GM15510 (cell line): ENCODE measurements around the gene ATG10.

Source experiments
- POLR2A ChIP-seq: IDR thresholded peaks from 3 replicates; pipeline ENCODE4 v1.6.1; 2011; ENCODE audit warnings: borderline replicate concordance; ENCODE audit not compliant: insufficient read length; ENCODE audit errors: extremely low read depth

Gene ATG10

GRCh38 chr5:81971111-81971711 is 612 bp upstream of the ATG10 start:
- TF ChIP-seq POLR2A: no peak

DNA sequence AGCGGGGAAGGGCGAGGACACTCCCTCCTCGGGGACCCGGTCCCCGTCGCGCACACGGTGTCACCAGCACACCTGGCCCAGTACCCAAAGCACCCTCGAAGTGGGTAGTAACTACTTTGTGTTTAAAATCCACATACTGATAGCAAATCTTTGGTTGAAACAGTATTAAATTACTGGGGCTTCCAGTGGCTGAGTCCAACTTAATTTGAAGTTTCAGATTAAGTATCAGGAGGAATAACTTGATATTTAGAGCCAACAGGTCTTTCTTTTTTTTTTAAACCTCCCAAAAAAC is 615 bp downstream of the ATG10 start:
- no peak for TF ChIP-seq POLR2A

GRCh38 chr5:81980160-81980559 is 8.3 kb downstream of the ATG10 start:
- TF ChIP-seq POLR2A: no peak

DNA sequence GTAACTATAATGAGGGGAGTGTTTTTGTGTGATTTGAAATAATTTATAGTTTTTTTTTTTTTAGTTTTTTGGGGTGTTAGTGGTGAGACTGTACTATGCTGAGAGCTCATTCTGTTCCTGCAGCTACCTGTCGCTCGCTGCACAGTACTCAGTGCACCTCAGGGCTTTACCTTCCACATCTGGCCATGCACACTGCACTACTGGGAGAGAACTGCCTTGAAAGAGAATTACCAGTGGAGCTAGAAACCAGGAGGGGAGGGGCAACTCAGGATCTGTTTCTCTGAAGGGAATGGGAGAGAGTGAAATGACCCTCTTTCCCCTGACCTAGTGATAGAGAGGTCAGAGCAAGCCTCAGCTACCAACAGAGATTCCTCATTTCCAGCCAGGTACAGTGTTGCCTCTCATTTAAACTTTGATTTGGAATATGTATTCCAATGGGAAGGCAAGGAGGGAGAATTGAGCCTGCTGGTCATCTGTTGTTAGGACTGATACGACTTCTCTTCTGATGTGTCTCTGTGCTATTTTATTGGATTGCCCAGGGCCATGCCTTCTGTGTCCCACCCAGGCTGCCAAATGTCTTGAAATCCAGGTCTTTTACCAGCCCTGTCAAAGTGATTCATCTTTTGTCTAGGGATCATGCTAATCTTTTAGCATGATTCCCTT is 8.9 kb downstream of the ATG10 start:
- no peak for TF ChIP-seq POLR2A

DNA sequence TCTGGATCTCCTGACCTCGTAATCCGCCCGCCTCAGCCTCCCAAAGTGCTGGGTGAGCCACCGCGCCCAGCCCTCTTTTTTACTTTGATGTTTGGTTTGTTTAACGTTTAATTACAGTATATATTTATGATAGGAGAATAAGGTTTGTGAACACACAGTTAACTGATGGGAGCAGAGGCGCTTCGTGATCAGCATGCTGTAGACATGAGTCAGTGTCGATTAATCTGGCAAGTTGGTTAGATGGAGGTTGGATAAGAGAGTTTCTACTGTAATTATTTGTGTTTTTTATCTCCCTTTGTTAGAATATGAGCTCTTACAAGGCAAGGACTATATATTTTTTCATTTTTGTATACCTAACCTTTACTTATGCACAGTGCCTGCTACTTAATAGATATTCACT is 14.3 kb downstream of the ATG10 start:
- no peak for TF ChIP-seq POLR2A

GRCh38 chr5:81989204-81989603 is 17.4 kb downstream of the ATG10 start:
- TF ChIP-seq POLR2A: no peak

- TF ChIP-seq POLR2A: no peak
These were observed 22.9 kb downstream of the ATG10 start for GRCh38 chr5:81994679-81995078.

GRCh38 chr5:81995407-81995806 is 23.6 kb downstream of the ATG10 start:
- TF ChIP-seq POLR2A: no peak

DNA sequence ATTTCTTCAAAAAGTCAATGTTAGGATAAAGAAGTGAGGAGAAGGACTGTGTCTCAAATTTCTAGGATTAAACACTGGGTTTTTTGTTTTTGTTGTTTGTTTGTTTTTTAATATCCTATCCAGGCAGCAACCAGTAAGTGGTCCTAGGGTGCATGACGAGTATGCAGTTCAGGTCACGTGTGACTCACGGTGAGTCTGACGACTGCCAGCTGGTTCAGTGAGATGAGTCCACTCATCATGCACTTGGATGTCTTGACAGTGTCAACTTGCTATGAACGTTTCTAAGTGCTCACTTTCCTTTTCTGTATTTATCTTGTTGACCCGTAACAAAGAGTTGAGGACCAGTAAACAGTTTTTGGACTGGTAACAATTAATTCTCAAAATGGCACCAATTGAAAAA is 32.7 kb downstream of the ATG10 start:
- TF ChIP-seq POLR2A: no peak

- no peak for TF ChIP-seq POLR2A
These were observed 38.9 kb downstream of the ATG10 start for GRCh38 chr5:82010696-82011095.

- no peak for TF ChIP-seq POLR2A
These were observed 39.9 kb downstream of the ATG10 start for GRCh38 chr5:82011761-82012160.

DNA sequence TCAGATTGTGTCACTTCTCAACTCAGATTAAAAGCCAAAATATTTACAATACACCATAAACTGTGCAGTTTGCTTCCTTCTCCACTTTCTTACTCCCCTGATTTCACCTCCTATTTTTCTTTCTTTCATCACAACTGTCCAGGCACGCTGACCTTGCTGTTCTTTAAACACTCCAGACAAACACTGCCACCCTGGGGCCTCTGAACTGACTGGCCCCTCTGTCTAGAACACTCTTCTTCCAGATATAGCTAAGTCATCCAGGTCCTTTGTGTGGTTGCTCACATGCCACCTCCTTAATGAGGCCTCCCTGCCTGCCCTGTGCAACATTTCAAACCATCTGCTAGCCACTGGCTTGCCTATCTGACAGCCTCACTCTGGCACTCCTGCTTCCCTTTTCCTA is 46.6 kb downstream of the ATG10 start:
- TF ChIP-seq POLR2A: no peak

GRCh38 chr5:82019342-82020138 is 47.7 kb downstream of the ATG10 start:
- TF ChIP-seq POLR2A: no peak

DNA sequence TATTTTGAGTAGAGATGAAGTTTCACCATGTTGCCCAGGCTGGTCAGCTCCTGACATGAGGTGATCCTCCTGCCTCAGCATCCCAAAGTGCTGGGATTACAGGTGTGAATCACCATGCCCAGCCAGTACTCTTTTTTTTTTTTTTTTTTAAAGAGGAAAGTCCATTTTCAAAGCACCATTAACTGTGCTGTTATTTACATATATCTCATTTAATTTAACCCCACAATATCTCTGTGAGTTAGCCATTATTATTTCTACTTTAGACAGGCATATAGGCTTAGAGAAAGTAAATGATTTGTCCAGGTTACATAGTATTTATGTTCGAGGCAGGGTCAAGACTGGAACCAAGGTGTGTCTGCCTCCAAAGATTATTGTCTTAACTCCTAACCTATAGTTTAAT is 50.7 kb downstream of the ATG10 start:
- TF ChIP-seq POLR2A: no peak

- TF ChIP-seq POLR2A: no peak
These were observed 51.8 kb downstream of the ATG10 start for GRCh38 chr5:82023644-82024043.
